Activated T-helper 9 cell treated with anti-CD3 and anti-CD28 coated beads, Interleukin-2, amount 50 U/mL, for 16 hours (primary cell): Measurements from ENCODE around the gene KHK.
"Not testable (repeated sequence)": the region's sequence is repeated elsewhere in the genome, so short reads cannot be mapped to it uniquely, and the experiment has no call there.

Experiments
- DNase-seq: peaks from one replicate; pipeline ENCODE4 v3.0.0-alpha.2; 2020; ENCODE audit warnings: low read depth

The KHK gene

GRCh38 chr2:27097341-27097740, 10.8 kb downstream of the KHK start:
- DNase-seq = no peak

DNA sequence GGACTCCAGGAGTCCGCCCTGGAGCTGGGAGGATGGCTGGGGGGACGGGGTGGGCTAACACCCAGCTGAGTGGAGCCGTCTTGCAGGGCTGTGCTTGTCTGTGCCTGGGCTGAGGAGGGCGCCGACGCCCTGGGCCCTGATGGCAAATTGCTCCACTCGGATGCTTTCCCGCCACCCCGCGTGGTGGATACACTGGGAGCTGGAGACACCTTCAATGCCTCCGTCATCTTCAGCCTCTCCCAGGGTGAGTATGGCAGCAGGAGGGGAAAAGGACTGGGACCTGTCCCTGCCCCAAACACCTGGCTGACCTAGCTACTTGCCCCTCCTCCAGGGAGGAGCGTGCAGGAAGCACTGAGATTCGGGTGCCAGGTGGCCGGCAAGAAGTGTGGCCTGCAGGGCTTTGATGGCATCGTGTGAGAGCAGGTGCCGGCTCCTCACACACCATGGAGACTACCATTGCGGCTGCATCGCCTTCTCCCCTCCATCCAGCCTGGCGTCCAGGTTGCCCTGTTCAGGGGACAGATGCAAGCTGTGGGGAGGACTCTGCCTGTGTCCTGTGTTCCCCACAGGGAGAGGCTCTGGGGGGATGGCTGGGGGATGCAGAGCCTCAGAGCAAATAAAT, 12.9 kb downstream of the KHK start:
- DNase-seq = no peak

DNA sequence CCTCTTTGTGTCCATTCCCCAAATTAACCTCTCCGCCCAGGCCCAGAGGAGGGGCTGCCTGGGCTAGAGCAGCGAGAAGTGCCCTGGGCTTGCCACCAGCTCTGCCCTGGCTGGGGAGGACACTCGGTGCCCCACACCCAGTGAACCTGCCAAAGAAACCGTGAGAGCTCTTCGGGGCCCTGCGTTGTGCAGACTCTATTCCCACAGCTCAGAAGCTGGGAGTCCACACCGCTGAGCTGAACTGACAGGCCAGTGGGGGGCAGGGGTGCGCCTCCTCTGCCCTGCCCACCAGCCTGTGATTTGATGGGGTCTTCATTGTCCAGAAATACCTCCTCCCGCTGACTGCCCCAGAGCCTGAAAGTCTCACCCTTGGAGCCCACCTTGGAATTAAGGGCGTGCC, 13.5 kb downstream of the KHK start:
- DNase-seq = no peak

DNA sequence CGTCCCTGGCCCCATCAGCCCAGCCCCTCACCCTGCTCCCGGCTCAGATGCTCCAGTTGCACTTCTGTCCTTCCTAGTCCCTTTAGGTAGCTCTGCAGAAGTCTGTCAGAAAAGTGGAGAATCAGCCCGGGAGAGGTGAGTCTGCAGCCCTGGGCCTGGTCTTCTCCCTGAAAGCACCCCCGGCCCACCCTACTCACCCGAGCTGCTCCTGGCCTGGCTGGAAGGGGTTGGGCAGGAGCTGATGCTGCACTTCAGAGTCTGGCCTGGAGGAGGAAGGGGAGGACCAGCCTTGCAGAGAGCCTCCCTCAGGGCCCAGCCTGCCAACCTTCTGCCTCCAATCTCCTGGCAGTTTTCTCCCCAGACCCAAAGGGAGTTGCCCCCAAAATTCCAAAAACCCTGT, 15.8 kb downstream of the KHK start:
- no peak for DNase-seq

- DNase-seq = no peak
These were observed 19.4 kb downstream of the KHK start for GRCh38 chr2:27105981-27106380.

- DNase-seq = no peak
These were observed 21.6 kb downstream of the KHK start for GRCh38 chr2:27108221-27108620.

- no peak for DNase-seq
These were observed 22.5 kb downstream of the KHK start for GRCh38 chr2:27109083-27109482.

- DNase-seq = not testable (repeated sequence)
These were observed 24.2 kb downstream of the KHK start for GRCh38 chr2:27110603-27111352.

GRCh38 chr2:27111392-27112078, 25.0 kb downstream of the KHK start:
- not testable (repeated sequence) for DNase-seq

GRCh38 chr2:27115519-27115918, 28.9 kb downstream of the KHK start:
- DNase-seq = no peak

- no peak for DNase-seq
These were observed 31.5 kb downstream of the KHK start for GRCh38 chr2:27117995-27118524.

- DNase-seq = no peak
These were observed 32.2 kb downstream of the KHK start, which contains the start of gene CGREF1 for GRCh38 chr2:27118525-27119329. CGREF1 (minus strand) TSS chr2:27119128; CDS start chr2:27104366, 14,762 bp downstream.

DNA sequence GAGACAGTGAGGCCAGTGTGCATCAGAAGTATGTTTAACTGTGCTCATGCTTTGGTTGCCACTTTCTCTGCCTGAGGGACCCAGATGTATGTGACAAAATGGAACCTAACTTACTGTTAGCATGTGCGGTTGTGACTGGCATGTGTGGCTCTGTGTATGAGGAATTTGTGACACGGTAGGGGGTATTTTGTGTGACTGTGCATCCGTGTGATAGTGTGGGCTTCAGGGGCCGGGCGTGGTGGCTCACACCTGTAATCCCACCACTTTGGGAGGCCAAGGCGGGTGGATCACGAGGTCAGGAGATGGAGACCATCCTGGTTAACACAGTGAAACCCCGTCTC, 32.7 kb downstream of the KHK start:
- DNase-seq = not testable (repeated sequence)

GRCh38 chr2:27121906-27122305, 35.3 kb downstream of the KHK start:
- no peak for DNase-seq

DNA sequence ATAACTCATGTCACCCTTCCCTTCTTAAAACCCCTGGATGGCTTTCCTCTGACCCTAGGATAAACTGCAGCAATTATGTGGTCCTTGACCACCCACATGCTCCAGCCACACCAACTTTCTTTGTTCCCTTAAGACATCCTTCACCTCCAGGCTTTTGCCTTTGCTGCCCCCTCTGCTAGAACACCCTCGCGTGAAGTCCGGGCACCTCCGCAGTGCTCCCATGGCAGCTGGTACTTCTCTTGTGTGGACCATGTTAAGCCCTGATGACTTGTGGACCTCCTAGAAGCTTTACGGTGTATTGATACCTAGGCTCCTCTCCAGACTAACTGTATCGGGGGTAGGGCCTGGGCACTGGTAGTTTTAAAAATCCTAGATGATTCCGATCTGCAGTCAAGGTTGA, 36.2 kb downstream of the KHK start:
- DNase-seq = no peak

- peak; percentile 57 for DNase-seq
These were observed 37.0 kb downstream of the KHK start, which contains the start of gene ABHD1 for GRCh38 chr2:27123302-27124150. ABHD1 (plus strand) TSS chr2:27123815; CDS start chr2:27123949, 134 bp downstream.

- DNase-seq = no peak
These were observed 38.5 kb downstream of the KHK start for GRCh38 chr2:27125104-27125503.

DNA sequence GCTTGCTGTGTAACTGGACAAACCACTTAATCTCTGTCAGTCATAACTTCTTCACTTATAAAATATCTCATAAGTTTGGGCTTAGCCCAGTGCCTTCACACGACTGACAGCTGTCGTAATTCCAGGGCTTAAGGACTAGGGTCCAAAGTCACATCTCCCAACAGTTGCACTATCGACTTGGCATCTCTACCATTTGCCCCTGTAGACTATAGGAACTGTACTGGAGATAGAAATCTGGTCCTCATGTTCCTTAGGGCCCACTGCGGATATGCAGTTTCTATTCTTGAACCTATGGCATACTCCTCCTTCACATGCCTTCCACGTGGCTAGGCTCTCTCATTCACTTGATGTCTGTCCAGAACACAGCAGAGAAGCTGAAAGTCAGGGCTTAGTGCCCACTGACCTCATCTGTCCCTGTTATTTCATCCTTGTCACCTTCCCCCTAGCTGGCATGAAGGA, 39.7 kb downstream of the KHK start:
- DNase-seq = no peak

DNA sequence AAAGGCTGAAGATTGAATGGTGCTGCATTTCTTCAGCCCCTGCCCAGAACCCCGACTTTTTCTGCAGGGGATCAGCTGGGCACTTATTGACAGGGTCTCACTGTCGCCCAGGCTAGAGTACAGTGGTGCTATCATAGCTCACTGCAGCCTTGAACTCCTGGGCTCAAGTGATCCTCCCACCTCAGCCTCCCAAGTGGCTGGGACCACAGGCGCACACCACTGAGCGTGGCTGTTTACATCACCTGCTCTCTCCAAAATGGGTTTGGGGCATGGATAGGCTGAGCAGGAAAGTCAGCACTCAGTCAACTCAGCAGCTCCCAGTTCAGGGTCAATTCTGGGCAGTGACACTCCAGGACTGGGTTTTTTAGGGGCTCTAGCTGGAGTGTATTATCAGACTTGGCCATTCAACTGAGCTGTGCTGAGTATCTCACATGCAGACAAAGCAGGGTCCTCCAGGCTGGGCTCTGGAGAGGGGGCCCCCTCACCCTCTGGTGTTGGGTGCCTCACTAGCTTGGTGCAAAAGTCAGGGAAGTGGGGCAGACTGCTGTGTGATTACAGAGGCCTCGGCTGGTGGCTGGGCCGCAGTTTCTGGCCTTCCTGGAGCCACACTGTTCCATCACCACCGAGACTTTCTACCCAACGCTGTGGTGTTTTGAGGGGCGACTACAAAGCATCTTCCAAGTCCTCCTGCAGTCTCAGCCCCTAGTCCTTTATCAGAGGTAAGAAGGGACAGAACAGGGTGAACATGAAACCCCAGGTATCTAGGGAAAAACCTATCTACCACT, 41.5 kb downstream of the KHK start:
- DNase-seq = no peak
